NCI-H1417 treated with DMSO at 0.1 percent for 48 hours (cell line): ENCODE results near the gene ZNF469.

Experiments used
- DNase-seq: peaks from one replicate; lab custom pipeline; 2025; lab: John Stamatoyannopoulos, UW

The ZNF469 gene

DNA sequence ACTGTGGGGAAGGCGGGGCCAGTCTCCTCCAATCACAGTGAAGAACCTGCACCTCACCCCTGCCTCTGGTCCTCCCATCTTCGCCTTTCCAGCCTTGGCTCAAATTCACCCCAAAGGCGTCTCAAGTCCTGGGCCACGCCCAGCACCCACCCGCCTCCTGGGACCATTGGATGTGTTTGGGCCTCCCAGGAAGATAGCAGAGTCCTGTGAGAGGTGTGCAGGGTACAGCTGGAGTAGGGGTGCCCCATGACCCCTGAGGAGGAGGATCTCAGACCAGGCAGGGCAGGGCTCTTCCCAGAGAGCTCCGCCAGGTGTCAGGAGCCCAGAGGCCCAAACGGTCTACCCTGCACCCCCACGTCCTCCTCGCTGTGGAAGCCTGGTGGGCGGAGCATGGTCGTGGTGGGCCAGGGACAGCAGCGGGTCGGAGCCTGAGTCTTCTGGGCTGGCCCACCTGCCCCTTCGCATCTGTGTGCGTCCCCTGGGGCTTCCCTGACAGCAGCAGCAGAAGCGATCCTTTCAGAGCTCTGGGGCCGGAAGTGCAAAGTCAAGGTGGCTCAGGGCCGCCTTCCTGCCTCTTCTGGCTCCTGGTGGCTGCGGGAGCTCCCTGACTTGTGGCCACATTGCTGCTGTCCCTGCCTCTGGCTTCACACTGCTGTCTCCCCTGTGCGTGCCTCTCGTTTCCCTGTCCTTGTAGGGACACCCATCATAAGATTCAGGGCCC is 34.9 kb upstream of the ZNF469 start:
- no peak for DNase-seq

GRCh38 chr16:88348377-88349152 is 34.2 kb upstream of the ZNF469 start:
- DNase-seq = no peak

DNA sequence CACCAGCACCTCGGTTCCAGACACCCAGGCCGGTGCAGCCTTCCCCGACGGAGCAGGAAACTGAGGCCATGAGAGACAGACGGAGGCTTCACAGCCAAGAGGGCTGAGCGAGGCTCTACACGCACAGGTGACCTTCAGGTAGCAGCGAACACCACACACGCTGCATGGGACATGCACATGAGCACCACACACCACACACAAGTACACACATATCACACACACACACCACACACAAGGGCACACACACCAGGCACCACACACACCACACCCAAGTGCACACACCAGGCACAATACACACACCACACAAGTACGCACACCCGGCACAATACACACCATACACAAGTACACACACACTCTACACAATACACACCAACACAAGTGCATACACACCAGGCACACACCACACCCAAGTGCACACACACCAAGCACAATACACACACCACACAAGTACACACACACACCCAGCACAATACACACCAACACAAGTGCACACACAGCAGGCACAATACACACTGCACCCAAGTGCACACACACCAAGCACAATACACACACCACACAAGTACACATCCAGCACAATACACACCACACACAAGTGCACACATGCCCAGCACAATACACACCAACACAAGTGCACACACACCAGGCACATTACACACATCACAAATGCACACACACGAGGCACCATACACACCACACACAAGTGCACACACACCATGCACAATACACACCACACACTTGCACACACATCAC is 33.4 kb upstream of the ZNF469 start:
- DNase-seq = no peak

- DNase-seq = no peak
These were observed 32.6 kb upstream of the ZNF469 start for GRCh38 chr16:88349903-88350900.

GRCh38 chr16:88350922-88351321 is 31.8 kb upstream of the ZNF469 start:
- no peak for DNase-seq

DNA sequence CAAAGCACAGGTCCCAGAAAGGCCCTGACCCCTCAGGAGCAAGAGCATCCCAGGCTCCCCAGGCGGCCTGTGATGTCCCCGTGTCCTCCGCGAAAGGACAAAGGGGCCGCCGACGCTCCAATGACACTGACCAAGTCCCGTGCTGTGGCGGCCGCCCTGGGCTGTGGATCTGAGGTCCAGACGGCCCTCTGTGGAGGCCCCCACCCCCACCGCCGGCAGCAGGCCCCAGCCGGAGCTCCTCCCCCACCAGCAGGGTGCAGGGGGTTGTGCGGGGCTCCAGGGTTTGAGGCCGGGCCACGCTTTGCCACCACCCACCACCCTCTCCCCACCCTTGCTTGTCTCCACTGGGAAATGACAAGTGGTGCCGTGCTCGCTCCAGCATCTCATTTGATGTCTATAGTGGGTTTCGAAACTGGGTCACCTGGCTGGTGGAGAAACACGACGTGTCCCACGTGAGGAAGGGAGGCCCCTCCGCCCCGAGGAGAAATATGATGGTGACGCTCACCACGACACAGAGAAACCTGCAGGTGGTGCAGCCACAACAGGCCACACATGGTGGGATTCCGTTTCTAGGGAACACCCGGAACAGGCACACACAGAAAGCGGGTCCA is 31.2 kb upstream of the ZNF469 start:
- DNase-seq = no peak

DNA sequence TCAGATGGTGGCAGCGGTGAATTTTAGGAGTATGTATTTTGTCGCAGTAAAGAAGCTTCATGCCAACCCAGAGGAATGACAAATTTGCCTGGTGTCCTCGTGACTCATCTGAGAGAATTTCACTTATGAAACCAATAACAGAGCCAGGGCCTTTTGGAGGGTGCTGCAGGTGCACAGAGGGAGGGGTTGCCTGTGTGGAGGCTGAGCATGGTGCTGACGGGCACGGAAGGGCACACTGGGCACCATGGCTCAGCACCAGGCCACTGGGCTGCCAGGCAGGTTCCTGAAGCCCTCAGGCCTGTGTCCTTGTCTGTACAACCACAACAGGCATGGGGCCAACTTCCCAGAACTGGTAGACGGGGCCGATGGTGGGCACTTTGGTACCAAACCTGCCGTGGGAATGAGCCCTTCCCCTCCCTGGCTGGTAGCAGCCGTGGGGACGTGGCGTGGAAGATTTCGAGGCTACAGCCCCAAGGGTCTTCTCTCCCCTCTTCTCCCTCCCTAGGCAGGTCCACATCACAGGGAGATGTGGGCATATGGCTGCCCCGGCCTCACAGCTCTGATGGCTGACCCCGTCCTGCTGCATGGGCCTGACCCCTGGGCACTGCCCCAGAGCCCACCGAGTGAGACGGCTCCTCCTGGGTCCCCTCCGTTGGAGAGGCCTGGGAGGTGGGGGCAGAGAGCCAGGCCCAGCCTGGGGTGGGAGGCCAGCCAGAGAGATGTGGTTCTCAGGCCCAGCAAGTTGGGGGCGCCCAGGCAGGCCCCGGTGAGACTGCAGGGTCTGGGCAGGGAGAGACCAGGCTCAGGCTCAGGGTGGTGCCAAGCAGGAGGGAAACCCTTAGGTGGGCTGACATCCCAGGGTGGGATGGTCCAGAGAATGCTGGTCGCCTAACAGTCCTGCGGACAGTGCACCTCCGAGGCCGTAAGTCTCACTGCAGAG is 30.2 kb upstream of the ZNF469 start:
- no peak for DNase-seq

DNA sequence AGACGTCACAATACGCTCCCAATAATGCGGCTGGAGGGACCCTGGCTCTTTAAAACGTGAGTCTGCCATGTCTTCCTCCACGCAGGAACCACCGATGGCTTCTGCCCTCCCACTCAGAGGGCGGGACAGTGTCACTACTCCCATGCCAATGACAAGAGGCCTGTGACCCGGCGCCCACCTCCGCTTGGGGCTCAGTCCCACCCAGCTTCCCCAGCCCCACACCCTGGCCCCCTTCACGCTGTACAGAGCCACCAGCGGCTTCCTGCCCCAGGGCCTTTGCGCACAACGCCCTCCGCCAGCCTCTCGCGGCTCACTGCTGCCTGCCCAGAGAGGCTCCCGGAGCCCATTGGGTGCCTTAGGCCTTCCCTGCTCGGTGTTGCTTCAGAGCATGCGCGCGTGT is 29.5 kb upstream of the ZNF469 start:
- DNase-seq = no peak

DNA sequence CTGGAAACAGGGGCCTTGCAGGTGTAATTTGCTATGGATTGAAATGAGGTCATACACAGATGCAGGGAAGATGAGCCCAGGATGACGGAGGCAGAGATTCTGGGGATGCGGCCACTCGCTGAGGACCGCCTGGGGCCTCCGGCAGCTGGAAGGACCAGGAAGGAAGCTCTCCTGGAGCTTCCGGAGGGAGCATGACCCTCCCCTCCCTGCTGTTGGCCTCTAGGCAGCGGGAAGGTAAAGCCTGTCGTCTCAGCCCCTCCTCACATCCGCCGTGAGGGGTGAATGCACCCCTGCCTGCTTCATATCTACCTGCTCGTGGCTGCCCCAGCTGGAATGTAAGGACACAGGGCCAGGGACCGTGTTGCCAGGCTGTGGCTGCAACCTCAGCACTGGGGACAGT is 29.1 kb upstream of the ZNF469 start:
- DNase-seq = no peak

DNA sequence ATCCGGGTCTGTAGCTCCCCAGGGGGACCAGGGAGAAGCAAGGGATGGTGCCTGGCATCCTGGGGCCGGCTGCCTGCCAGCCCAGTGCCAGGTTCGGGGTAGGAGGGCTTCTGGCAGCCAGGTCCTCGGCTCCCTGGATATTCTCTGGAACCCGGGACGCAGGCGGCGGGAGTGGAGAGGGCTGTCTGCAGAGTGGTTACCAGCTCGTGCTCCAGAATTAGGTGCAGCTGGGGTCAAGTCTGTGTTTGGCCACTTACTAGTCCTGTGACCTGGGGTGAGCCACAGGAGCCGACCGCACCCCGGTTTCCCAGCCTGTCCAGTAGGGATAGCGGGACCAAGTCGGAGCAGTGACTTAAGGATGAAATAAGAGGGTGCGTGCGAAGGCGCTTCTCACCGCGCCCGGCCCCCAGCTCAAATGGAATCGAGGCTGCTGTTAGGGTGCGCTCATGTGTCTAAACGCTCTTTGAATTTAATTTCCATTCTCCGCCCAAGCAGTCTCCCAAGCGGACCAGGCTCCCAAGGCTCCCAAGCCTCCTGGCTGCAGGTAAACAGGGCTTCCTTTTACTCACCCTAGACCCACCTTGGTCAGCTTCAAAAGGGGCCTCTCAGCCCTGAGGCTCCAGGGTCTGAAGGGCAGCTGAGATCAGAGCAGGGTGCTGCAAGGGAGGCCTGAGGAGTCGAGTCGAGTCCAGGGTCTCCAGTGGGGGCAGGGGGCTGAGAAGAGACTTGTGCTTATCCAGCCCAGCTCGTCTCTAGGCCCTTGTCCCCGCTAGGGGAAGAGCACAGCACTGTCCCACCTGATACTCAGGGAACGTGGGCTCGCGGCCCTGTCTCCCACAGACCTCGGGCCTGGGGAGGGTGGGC is 28.3 kb upstream of the ZNF469 start:
- DNase-seq = no peak

DNA sequence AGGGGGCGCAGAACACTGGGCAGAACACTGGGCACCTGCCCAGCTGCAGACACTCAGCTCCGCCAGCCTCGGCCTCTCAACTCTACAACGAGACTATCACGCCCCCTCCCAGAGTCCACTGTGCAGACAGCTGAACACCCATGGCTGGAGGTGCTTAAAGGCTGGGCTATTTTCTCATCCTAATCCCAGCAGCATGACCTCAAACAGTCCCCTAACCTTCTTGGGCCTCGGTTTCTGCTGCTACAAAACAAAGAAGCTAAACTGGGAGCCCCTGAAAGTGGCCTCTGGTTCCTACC is 27.7 kb upstream of the ZNF469 start:
- no peak for DNase-seq

GRCh38 chr16:88355389-88356123 is 27.2 kb upstream of the ZNF469 start:
- no peak for DNase-seq

DNA sequence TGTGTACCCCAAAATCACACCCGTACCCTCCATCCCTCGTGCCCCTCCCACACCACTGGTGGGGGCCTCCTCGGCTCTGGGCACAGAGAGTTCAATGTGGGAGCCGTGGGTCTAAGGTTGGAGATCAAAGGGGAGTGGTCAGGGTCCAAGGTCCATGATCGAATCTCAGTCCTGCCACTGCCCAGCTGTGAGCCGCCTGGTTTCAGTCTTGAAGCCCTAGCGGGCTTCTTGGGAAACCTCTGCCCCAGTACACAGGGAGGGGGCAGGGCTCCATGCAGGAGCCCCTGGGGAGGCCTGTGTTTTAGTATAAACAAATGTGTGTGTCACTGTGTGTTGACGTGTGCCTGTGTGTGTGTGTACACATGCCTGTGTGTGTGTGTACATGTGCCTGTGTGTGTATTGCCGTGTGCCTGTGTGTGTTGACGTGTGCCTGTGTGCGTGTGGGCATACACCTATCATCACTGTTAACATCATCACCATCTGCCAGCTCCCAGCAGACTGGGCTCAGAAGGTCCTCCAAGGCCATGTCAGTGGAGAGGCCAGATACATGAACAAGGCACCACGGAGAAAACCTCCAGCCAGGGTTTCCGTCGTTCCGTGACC is 26.5 kb upstream of the ZNF469 start:
- DNase-seq = no peak

DNA sequence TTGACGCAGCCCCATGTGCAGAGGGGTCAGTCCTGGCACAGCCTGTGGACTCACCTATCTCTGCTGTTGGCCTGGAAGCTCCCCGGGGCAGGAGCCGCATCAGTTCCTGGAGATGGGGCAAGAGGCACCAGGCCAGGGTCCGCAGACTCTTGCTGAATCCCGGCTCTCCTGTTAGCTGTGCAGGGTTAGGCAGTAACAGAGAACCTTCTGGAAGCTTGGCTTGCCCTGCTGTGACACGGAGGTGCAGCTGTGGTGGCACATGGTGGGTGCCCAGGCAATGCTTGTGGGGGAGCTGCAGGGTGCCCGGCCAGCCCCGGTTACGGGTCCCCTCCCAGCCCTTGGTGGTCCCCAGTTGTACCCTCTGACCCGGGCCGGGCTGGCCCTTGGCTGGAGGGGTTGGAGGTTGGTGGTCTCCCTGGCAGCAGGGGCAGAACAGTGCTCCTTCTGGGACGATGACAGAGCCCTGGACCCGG is 26.0 kb upstream of the ZNF469 start:
- no peak for DNase-seq

DNA sequence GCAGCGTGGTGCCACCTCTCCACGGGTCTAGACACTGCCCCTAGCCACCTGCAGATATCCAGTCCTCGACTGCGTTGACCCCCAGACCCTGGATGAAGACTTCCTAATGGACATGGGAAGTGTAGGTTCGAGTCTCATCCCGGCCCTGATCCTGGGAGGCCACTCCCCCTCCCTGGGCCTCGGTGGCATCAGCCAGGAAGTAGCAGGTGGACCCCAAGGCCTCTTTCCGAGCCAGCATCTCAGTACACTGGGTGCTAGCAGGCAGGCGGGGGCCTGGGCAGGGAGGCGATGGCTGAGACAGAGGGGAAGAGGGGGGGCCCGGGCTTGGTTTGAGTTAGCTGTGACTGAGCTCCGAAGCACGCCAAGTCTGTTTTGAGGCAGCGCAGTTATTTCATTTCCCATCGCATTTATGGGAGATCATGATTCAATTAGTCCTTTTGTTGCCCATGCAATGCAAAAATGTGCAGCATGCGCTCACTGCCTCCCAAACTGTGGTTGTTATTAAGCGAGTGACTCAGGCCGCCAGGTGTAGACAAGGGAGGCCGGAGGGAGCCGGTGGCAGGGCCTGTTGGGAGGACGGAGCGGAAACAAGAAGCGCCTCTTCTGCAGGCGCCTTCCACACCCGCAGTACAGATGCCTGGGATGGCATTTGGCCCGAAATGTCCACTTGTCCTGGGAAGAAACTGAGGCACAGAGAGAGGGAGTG is 25.3 kb upstream of the ZNF469 start:
- no peak for DNase-seq

DNA sequence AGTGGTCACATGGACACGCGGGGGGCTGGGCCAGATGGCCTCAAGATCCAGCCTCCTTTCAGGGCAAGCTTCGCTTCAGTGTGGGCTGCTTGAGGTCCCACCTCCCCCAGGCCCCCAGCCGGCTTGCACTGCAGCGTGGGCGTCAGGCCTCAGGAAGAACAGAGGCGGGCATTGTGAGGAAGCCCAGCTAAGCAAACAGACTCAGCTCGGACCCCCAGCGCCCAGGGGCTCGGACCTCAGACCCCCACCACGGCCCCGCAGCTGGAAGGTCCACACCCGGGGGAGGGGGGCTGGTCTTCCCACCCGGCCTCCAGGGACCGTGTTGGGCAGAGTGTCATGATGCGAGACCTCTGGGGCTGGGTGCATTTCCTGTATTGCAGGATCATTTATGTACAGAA is 24.7 kb upstream of the ZNF469 start:
- no peak for DNase-seq

GRCh38 chr16:88359008-88359407 is 23.8 kb upstream of the ZNF469 start:
- no peak for DNase-seq
